Measurements from ENCODE around the gene PRCC. TPM values are rescaled to one million over a fixed set of nuclear protein-coding genes. Genes with fewer than 3 reads are reported as not detected.

The PRCC gene
- total and polyA plus RNA-seq, 2 of the 13 experiments (the other 11 are each of a cell fraction or from before 2014, with no cell fraction given): 24.2 to 40.5 TPM

DNA sequence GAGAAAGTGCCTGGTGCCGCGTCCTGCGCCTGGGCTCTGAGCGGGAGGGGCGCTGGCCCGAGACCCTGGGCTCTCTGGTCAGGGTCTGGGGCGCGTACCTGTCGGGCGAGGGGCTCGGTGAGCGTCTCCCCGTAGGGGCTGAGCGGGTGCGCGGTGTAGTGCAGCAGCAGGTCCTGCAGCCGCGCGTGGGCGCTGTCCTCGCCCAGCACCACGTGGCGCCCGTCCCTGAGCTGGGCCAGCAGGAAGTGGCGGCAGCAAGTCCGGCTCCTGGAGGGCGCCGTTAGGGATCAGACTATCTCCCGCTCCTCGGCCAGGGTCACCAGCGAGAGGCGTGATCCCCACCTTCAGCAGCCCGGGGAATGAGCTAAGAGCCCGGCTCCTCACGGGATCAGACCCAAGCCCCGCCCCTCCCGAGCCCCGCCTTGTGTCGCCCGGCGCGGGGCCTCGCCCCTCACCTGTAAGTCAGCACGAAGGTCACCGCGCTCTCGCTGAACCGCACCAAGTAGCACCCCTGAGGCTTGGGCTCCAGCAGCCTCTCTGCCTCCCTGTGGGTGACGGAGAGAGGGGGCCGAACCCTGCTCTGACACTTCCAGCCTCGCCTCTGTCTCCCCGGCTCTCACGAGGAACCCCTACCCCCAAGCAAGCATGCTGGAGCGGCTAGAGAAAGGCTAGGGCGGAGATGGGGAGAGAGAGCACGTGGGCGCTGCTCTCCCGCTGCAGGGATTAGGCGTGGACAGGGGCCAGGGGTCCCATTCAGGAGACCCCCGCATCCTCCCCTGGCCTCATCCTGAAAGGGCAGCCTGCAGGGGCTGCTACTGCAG, 46.6 kb downstream of the PRCC start (continued):
- TF ChIP-seq EP300 (IDR thresholded peaks at IDR 0.05; ENCODE audit: low read depth in 2 of 2, low read length in 2 of 2) (no peak), EP300 (CRISPR knock-in tag; IDR thresholded peaks at IDR 0.05; ENCODE audit: borderline replicate concordance) (0 out of 2 replicates have a peak, but pooled peaks have one; percentile 42), TRIM24 (CRISPR knock-in tag; IDR thresholded peaks at IDR 0.05) (no peak), HIVEP1 (CRISPR knock-in tag; IDR thresholded peaks at IDR 0.05) (peak; percentile 47; the same call in 1 of the 2 replicates), BORCS8-MEF2B (CRISPR knock-in tag; IDR thresholded peaks at IDR 0.05) (peak; percentile 74; the same call in 1 of the 2 replicates), KMT2B (CRISPR knock-in tag; IDR thresholded peaks at IDR 0.05) (peak; percentile 72), ZNF235 (CRISPR knock-in tag; IDR thresholded peaks at IDR 0.05; ENCODE audit: borderline replicate concordance) (no peak), ZFX (CRISPR knock-in tag; IDR thresholded peaks at IDR 0.05; ENCODE audit: low read depth) (peak; percentile 79), ZMYM3 (CRISPR knock-in tag; IDR thresholded peaks at IDR 0.05) (peak; percentile 77)
- TF ChIP-seq, protein P1, sequence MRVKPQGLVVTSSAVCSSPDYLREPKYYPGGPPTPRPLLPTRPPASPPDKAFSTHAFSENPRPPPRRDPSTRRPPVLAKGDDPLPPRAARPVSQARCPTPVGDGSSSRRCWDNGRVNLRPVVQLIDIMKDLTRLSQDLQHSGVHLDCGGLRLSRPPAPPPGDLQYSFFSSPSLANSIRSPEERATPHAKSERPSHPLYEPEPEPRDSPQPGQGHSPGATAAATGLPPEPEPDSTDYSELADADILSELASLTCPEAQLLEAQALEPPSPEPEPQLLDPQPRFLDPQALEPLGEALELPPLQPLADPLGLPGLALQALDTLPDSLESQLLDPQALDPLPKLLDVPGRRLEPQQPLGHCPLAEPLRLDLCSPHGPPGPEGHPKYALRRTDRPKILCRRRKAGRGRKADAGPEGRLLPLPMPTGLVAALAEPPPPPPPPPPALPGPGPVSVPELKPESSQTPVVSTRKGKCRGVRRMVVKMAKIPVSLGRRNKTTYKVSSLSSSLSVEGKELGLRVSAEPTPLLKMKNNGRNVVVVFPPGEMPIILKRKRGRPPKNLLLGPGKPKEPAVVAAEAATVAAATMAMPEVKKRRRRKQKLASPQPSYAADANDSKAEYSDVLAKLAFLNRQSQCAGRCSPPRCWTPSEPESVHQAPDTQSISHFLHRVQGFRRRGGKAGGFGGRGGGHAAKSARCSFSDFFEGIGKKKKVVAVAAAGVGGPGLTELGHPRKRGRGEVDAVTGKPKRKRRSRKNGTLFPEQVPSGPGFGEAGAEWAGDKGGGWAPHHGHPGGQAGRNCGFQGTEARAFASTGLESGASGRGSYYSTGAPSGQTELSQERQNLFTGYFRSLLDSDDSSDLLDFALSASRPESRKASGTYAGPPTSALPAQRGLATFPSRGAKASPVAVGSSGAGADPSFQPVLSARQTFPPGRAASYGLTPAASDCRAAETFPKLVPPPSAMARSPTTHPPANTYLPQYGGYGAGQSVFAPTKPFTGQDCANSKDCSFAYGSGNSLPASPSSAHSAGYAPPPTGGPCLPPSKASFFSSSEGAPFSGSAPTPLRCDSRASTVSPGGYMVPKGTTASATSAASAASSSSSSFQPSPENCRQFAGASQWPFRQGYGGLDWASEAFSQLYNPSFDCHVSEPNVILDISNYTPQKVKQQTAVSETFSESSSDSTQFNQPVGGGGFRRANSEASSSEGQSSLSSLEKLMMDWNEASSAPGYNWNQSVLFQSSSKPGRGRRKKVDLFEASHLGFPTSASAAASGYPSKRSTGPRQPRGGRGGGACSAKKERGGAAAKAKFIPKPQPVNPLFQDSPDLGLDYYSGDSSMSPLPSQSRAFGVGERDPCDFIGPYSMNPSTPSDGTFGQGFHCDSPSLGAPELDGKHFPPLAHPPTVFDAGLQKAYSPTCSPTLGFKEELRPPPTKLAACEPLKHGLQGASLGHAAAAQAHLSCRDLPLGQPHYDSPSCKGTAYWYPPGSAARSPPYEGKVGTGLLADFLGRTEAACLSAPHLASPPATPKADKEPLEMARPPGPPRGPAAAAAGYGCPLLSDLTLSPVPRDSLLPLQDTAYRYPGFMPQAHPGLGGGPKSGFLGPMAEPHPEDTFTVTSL (CRISPR knock-in tag; IDR thresholded peaks at IDR 0.05; ENCODE audit: borderline replicate concordance): no peak
- TF ChIP-seq, protein P2, sequence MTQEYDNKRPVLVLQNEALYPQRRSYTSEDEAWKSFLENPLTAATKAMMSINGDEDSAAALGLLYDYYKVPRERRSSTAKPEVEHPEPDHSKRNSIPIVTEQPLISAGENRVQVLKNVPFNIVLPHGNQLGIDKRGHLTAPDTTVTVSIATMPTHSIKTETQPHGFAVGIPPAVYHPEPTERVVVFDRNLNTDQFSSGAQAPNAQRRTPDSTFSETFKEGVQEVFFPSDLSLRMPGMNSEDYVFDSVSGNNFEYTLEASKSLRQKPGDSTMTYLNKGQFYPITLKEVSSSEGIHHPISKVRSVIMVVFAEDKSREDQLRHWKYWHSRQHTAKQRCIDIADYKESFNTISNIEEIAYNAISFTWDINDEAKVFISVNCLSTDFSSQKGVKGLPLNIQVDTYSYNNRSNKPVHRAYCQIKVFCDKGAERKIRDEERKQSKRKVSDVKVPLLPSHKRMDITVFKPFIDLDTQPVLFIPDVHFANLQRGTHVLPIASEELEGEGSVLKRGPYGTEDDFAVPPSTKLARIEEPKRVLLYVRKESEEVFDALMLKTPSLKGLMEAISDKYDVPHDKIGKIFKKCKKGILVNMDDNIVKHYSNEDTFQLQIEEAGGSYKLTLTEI (CRISPR knock-in tag; conservative IDR thresholded peaks at IDR 0.05): no peak
- TF ChIP-seq, protein P3, sequence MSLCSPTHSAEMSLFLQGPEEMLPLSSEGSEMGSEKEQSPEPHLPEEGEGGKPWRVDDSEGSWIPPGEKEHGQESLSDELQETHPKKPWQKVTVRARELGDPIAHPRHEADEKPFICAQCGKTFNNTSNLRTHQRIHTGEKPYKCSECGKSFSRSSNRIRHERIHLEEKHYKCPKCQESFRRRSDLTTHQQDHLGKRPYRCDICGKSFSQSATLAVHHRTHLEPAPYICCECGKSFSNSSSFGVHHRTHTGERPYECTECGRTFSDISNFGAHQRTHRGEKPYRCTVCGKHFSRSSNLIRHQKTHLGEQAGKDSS (CRISPR knock-in tag; IDR thresholded peaks at IDR 0.05; ENCODE audit: borderline replicate concordance, low read depth): peak; percentile 60
- TF ChIP-seq, protein P4, sequence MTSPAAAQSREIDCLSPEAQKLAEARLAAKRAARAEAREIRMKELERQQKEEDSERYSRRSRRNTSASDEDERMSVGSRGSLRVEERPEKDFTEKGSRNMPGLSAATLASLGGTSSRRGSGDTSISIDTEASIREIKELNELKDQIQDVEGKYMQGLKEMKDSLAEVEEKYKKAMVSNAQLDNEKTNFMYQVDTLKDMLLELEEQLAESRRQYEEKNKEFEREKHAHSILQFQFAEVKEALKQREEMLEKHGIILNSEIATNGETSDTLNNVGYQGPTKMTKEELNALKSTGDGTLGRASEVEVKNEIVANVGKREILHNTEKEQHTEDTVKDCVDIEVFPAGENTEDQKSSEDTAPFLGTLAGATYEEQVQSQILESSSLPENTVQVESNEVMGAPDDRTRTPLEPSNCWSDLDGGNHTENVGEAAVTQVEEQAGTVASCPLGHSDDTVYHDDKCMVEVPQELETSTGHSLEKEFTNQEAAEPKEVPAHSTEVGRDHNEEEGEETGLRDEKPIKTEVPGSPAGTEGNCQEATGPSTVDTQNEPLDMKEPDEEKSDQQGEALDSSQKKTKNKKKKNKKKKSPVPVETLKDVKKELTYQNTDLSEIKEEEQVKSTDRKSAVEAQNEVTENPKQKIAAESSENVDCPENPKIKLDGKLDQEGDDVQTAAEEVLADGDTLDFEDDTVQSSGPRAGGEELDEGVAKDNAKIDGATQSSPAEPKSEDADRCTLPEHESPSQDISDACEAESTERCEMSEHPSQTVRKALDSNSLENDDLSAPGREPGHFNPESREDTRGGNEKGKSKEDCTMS (CRISPR knock-in tag; conservative IDR thresholded peaks at IDR 0.05): no peak
